ENCODE measurements around the gene ARHGDIG.
"Not testable (repeated sequence)": the region's sequence is repeated elsewhere in the genome, so short reads cannot be mapped to it uniquely, and the experiment has no call there.

The ARHGDIG gene

GRCh38 chr16:265711-266110, 14.7 kb upstream of the ARHGDIG start:
- Histone ChIP-seq H3K27ac (ENCODE audit: low read length) (no peak overlapping the region), H3K79me2 (ENCODE audit: low read length) (no peaks in the 10 kb centered on the region), H2AFZ (ENCODE audit: low read depth, low read length) (no peak overlapping the region), H3K9ac (ENCODE audit: low read length) (no peak overlapping the region), H3K36me3 (replicated peaks; ENCODE audit: low read depth, low read length) (no peaks in the 10 kb centered on the region), H4K20me1 (ENCODE audit: insufficient read depth, low read length) (no peaks in the 10 kb centered on the region), H3K27me3 (ENCODE audit: low read depth, low read length) (no peaks in the 10 kb centered on the region), H3K9me3 (ENCODE audit: insufficient read depth, low read length) (no peaks in the 10 kb centered on the region), H3K4me3 (ENCODE audit: low read length) (no peak overlapping the region), H3K4me2 (ENCODE audit: low read length) (no peak overlapping the region), H3K4me1 (ENCODE audit: low read length) (peaks cover 19% of the 10 kb centered on the region)
- TF ChIP-seq CTCF (IDR thresholded peaks at IDR 0.05; ENCODE audit: low read depth, low read length) = no peak
- TF ChIP-seq EZH2phosphoT487 (IDR thresholded peaks at IDR 0.05; ENCODE audit: low read depth) = no peak

GRCh38 chr16:266258-267164, 13.9 kb upstream of the ARHGDIG start:
- H3K36me3 ChIP-seq (replicated peaks; ENCODE audit: low read depth, low read length) = no peaks in the 10 kb centered on the region
- H3K4me2 ChIP-seq (ENCODE audit: low read length) = no peak overlapping the region
- H3K4me1 ChIP-seq (ENCODE audit: low read length) = peaks cover 11% of the 10 kb centered on the region
- H4K20me1 ChIP-seq (ENCODE audit: insufficient read depth, low read length) = no peaks in the 10 kb centered on the region
- no peaks in the 10 kb centered on the region for H3K9me3 ChIP-seq (ENCODE audit: insufficient read depth, low read length)
- no peak overlapping the region for H3K27ac ChIP-seq (ENCODE audit: low read length)
- H3K9ac ChIP-seq (ENCODE audit: low read length) = no peak overlapping the region
- H3K27me3 ChIP-seq (ENCODE audit: low read depth, low read length) = no peaks in the 10 kb centered on the region
- no peaks in the 10 kb centered on the region for H3K79me2 ChIP-seq (ENCODE audit: low read length)
- no peak for TF ChIP-seq CTCF (IDR thresholded peaks at IDR 0.05; ENCODE audit: low read depth, low read length)
- TF ChIP-seq EZH2phosphoT487 (IDR thresholded peaks at IDR 0.05; ENCODE audit: low read depth) = no peak
- H2AFZ ChIP-seq (ENCODE audit: low read depth, low read length) = no peak overlapping the region
- no peak overlapping the region for H3K4me3 ChIP-seq (ENCODE audit: low read length)

- H4K20me1 ChIP-seq (ENCODE audit: insufficient read depth, low read length); H3K27me3 ChIP-seq (ENCODE audit: low read depth, low read length): not testable (repeated sequence)
Observed at GRCh38 chr16:267562-267961, 12.8 kb upstream of the ARHGDIG start.

GRCh38 chr16:268141-269053, 12.0 kb upstream of the ARHGDIG start:
- H3K79me2 ChIP-seq (ENCODE audit: low read length) = no peaks in the 10 kb centered on the region
- no peak overlapping the region for H3K27ac ChIP-seq (ENCODE audit: low read length)
- H3K4me2 ChIP-seq (ENCODE audit: low read length) = no peak overlapping the region
- H2AFZ ChIP-seq (ENCODE audit: low read depth, low read length) = no peak overlapping the region
- no peaks in the 10 kb centered on the region for H4K20me1 ChIP-seq (ENCODE audit: insufficient read depth, low read length)
- H3K9me3 ChIP-seq (ENCODE audit: insufficient read depth, low read length) = no peaks in the 10 kb centered on the region
- no peak overlapping the region for H3K9ac ChIP-seq (ENCODE audit: low read length)
- TF ChIP-seq CTCF (IDR thresholded peaks at IDR 0.05; ENCODE audit: low read depth, low read length) (no peak), EZH2phosphoT487 (IDR thresholded peaks at IDR 0.05; ENCODE audit: low read depth) (no peak)
- peaks cover 3% of the 10 kb centered on the region; the same call in 1 of the 2 replicates for H3K4me1 ChIP-seq (ENCODE audit: low read length)
- H3K36me3 ChIP-seq (replicated peaks; ENCODE audit: low read depth, low read length) = no peaks in the 10 kb centered on the region
- H3K27me3 ChIP-seq (ENCODE audit: low read depth, low read length) = no peaks in the 10 kb centered on the region
- H3K4me3 ChIP-seq (ENCODE audit: low read length) = no peak overlapping the region

More at GRCh38 chr16:267562-267961, 12.8 kb upstream of the ARHGDIG start:
- H2AFZ ChIP-seq (ENCODE audit: low read depth, low read length); H3K4me1 ChIP-seq (ENCODE audit: low read length); H3K9ac ChIP-seq (ENCODE audit: low read length); H3K9me3 ChIP-seq (ENCODE audit: insufficient read depth, low read length); H3K4me2 ChIP-seq (ENCODE audit: low read length); H3K4me3 ChIP-seq (ENCODE audit: low read length); H3K36me3 ChIP-seq (replicated peaks; ENCODE audit: low read depth, low read length); H3K79me2 ChIP-seq (ENCODE audit: low read length); H3K27ac ChIP-seq (ENCODE audit: low read length): not testable (repeated sequence)

All from OCI-LY3 (cell line).